ENCODE results near the gene PELI3. TPM values are rescaled to one million over a fixed set of nuclear protein-coding genes. Genes with fewer than 3 reads are reported as not detected.
A peak's percentile ranks its signal among the peaks of the same experiment; 100 is the strongest.

The PELI3 gene
- total RNA-seq, 1 donor from 2014 or later = 2.7 TPM

DNA sequence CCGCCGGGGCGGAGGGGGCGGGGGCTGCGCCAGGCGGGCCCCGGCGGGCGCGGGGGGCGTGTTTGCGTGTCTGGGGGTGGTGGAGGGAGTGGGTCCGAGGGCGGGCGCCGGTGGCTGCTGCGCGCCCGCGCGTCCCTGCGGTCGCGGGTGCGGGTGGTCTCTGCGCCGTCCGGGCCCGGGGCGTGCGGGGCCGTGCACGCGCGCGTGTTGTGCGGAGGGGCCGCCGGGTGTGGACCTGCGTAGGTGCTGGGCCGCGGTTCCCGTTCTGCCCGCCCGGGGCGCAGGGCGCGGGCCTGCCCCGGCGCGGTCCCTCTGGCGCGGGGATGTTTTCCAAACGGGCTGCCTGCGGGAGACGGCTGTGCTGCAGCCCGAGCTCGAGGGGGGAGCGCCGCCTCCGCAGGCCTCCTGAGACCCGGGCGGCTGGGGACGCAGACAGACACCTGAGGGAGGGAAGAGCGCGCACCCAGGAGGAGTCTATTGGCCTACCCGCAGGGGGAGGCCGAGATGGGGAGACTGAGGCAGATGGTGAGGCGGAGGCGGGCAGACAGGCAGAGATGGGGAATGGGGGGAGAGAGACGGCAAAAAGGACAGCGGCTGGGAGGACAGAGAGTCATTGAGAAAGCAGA is 442 bp downstream of the PELI3 start:
- Histone ChIP-seq H3K9ac (no peak overlapping the region), H2AFZ (replicated peaks) (peak overlapping the region; percentile 8), H3K4me2 (peak overlapping the region; percentile 81), H3K79me2 (ENCODE audit: low read depth) (no peaks in the 10 kb centered on the region), H3K27ac (no peak overlapping the region), H4K20me1 (ENCODE audit: low read depth) (peaks cover 18% of the 10 kb centered on the region), H3K4me1 (peaks cover 9% of the 10 kb centered on the region), H3K27me3 (peaks cover 4% of the 10 kb centered on the region), H3F3A (ENCODE audit: low read depth) (peaks cover 26% of the 10 kb centered on the region), H3K36me3 (no peaks in the 10 kb centered on the region), H3K9me3 (ENCODE audit: low read depth) (no peaks in the 10 kb centered on the region), H3K4me3 (peak overlapping the region; percentile 66)
- Mint-ChIP-seq H3K4me1 (peaks cover 40% of the 10 kb centered on the region), H3K27me3 (ENCODE audit: insufficient read depth, low read depth) (peaks cover 2% of the 10 kb centered on the region), H3K9me3 (peaks cover 11% of the 10 kb centered on the region), H3K36me3 (peaks cover 2% of the 10 kb centered on the region), H3K4me3 (peak overlapping the region; percentile 95), H3K27ac (peak overlapping the region; percentile 87)
- peak; percentile 74 for DNase-seq (ENCODE audit: low spot score)
- TF ChIP-seq EZH2 (IDR thresholded peaks at IDR 0.05) (no peak), EZH2phosphoT487 (IDR thresholded peaks at IDR 0.05) (no peak)
- TF ChIP-seq, protein P1, sequence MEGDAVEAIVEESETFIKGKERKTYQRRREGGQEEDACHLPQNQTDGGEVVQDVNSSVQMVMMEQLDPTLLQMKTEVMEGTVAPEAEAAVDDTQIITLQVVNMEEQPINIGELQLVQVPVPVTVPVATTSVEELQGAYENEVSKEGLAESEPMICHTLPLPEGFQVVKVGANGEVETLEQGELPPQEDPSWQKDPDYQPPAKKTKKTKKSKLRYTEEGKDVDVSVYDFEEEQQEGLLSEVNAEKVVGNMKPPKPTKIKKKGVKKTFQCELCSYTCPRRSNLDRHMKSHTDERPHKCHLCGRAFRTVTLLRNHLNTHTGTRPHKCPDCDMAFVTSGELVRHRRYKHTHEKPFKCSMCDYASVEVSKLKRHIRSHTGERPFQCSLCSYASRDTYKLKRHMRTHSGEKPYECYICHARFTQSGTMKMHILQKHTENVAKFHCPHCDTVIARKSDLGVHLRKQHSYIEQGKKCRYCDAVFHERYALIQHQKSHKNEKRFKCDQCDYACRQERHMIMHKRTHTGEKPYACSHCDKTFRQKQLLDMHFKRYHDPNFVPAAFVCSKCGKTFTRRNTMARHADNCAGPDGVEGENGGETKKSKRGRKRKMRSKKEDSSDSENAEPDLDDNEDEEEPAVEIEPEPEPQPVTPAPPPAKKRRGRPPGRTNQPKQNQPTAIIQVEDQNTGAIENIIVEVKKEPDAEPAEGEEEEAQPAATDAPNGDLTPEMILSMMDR (IDR thresholded peaks at IDR 0.05) = peak; percentile 41

DNA sequence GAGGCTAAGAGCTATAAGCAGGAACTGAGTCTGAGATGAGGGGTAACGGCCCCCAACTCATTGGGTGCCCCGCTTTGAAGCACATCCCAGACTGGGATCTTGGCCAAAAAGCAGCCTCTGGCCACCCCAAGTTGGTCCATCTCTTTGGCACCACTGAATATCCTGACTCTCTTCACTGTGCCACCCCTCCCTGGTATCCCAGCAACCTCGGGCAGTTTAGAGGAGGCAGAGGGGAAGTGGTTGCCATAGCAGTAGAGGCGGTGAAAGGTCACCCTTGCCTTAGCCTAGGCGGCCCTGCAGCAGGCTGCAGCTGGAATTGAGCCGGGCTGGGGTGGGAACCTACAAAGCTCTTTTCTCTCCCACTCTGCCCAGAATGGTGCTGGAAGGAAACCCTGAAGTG is 1.1 kb downstream of the PELI3 start:
- peak; percentile 75 for DNase-seq (ENCODE audit: low spot score)
- TF ChIP-seq, protein P1 (IDR thresholded peaks at IDR 0.05) = no peak
- TF ChIP-seq EZH2phosphoT487 (IDR thresholded peaks at IDR 0.05) (no peak), EZH2 (IDR thresholded peaks at IDR 0.05) (no peak)
- Histone ChIP-seq H3K27me3 (peaks cover 4% of the 10 kb centered on the region), H2AFZ (replicated peaks) (no peak overlapping the region), H3K9ac (no peak overlapping the region), H3K4me3 (peak overlapping the region; percentile 66), H3K9me3 (ENCODE audit: low read depth) (no peaks in the 10 kb centered on the region), H3K79me2 (ENCODE audit: low read depth) (no peaks in the 10 kb centered on the region), H3K4me1 (peaks cover 9% of the 10 kb centered on the region), H3K27ac (no peak overlapping the region), H3K4me2 (peak overlapping the region; percentile 81), H3K36me3 (no peaks in the 10 kb centered on the region), H4K20me1 (ENCODE audit: low read depth) (peaks cover 18% of the 10 kb centered on the region), H3F3A (ENCODE audit: low read depth) (peaks cover 26% of the 10 kb centered on the region)
- peak overlapping the region; percentile 95 for H3K4me3 Mint-ChIP-seq
- peaks cover 8% of the 10 kb centered on the region for H3K9me3 Mint-ChIP-seq
- no peak overlapping the region for H3K27ac Mint-ChIP-seq
- peaks cover 2% of the 10 kb centered on the region for H3K36me3 Mint-ChIP-seq
- H3K4me1 Mint-ChIP-seq = peaks cover 40% of the 10 kb centered on the region
- peaks cover 2% of the 10 kb centered on the region for H3K27me3 Mint-ChIP-seq (ENCODE audit: insufficient read depth, low read depth)

DNA sequence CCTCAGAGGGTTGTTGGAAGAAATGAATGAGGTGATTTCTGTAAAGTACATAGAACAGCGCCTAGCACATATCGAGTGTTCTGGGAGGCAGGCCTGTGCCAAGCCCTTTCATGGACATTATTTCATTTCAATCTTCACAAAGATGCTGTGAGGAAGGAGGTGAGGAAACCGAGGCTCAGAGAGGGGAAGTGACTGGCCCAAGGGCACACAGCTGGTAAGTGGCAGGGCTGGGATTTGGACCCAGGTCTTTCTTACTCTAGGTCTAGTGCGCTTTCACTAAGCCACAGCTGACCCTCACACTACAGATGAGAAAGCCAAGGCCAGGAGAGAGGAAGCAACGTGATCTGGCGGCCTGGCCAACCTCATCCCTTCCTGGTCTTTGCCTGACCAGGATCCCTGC is 2.0 kb downstream of the PELI3 start:
- Histone ChIP-seq H2AFZ (replicated peaks) (no peak overlapping the region), H3K36me3 (no peaks in the 10 kb centered on the region), H3K79me2 (ENCODE audit: low read depth) (no peaks in the 10 kb centered on the region), H3K9me3 (ENCODE audit: low read depth) (no peaks in the 10 kb centered on the region), H3K4me1 (peaks cover 9% of the 10 kb centered on the region), H3K4me2 (no peak overlapping the region), H3K4me3 (no peak overlapping the region), H3K9ac (no peak overlapping the region), H3F3A (ENCODE audit: low read depth) (peaks cover 26% of the 10 kb centered on the region), H3K27ac (no peak overlapping the region), H4K20me1 (ENCODE audit: low read depth) (peaks cover 18% of the 10 kb centered on the region), H3K27me3 (peaks cover 4% of the 10 kb centered on the region)
- peak overlapping the region; percentile 57 for H3K27ac Mint-ChIP-seq
- H3K4me1 Mint-ChIP-seq = peaks cover 40% of the 10 kb centered on the region
- no peak for TF ChIP-seq EZH2 (IDR thresholded peaks at IDR 0.05)
- TF ChIP-seq EZH2phosphoT487 (IDR thresholded peaks at IDR 0.05) = no peak
- TF ChIP-seq, protein P1 (IDR thresholded peaks at IDR 0.05) = no peak
- peaks cover 2% of the 10 kb centered on the region for H3K36me3 Mint-ChIP-seq
- H3K4me3 Mint-ChIP-seq = peak overlapping the region; percentile 95
- H3K9me3 Mint-ChIP-seq = peaks cover under 1% of the 10 kb centered on the region
- H3K27me3 Mint-ChIP-seq (ENCODE audit: insufficient read depth, low read depth) = peaks cover 2% of the 10 kb centered on the region
- DNase-seq (ENCODE audit: low spot score) = no peak
